HepG2 (cell line): Measurements from ENCODE around the gene CERS5. TPM values are rescaled to one million over a fixed set of nuclear protein-coding genes. Genes with fewer than 3 reads are reported as not detected.

Experiments
- CAMTA2 ChIP-seq: sonication (generic); formaldehyde crosslinking; IDR thresholded peaks from 2 replicates; pipeline ENCODE4 v1.4.0; 2020; ENCODE audit warnings: mild to moderate bottlenecking, missing genetic modification reagents, borderline replicate concordance
- CREB1 ChIP-seq, 2 experiments: fragments of 450-650 bp in 1 of 2; IDR thresholded peaks; 2 replicates each; pipeline ENCODE4 v1.6.1; 2016 to 2017; ENCODE audit warnings: control low read depth in 1 of 2, mild to moderate bottlenecking in 1 of 2, missing compliant biosample characterization in 1 of 2, missing genetic modification characterization in 1 of 2
- EHMT2 ChIP-seq: fragments of 200-600 bp; sonication (generic); IDR thresholded peaks from 2 replicates; pipeline ENCODE4 v1.7.0; 2017; ENCODE audit warnings: antibody characterized with exemption, low read depth, low read length, borderline replicate concordance
- FIP1L1 ChIP-seq: fragments of 200-400 bp; formaldehyde crosslinking; IDR thresholded peaks from 2 replicates; pipeline ENCODE4 v1.6.1; 2018; ENCODE audit warnings: low read depth, mild to moderate bottlenecking, low read length, moderate library complexity, borderline replicate concordance; ENCODE audit not compliant: insufficient read depth
- NFKBIZ ChIP-seq: IDR thresholded peaks from 2 replicates; pipeline ENCODE4 v1.6.1; 2018; ENCODE audit warnings: missing genetic modification reagents, missing compliant biosample characterization
- PAWR ChIP-seq: sonication (generic); formaldehyde crosslinking; IDR thresholded peaks from 2 replicates; pipeline ENCODE4 v1.4.0; 2020; ENCODE audit warnings: missing genetic modification reagents, mild to moderate bottlenecking, borderline replicate concordance
- PCBP1 ChIP-seq: fragments of 200-400 bp; formaldehyde crosslinking; IDR thresholded peaks from 2 replicates; pipeline ENCODE4 v1.6.1; 2017; ENCODE audit warnings: mild to moderate bottlenecking, low read depth, low read length, borderline replicate concordance
- POGZ ChIP-seq: sonication (generic); formaldehyde crosslinking; IDR thresholded peaks from 2 replicates; pipeline ENCODE4 v1.4.0; 2020; ENCODE audit warnings: mild to moderate bottlenecking, missing genetic modification reagents
- REL ChIP-seq: sonication (generic); formaldehyde crosslinking; conservative IDR thresholded peaks from 2 replicates; pipeline ENCODE4 v1.8.0; 2022; ENCODE audit warnings: mild to moderate bottlenecking, missing genetic modification reagents, moderate library complexity
- SOX6 ChIP-seq, 2 experiments: fragments of 450-650 bp in 1 of 2; sonication (generic) in 1 of 2; formaldehyde crosslinking in 1 of 2; IDR thresholded peaks; 2 replicates each; pipeline versions ENCODE4 v1.4.0 to v1.6.1; 2017 to 2020; ENCODE audit warnings: antibody characterized with exemption in 1 of 2, mild to moderate bottlenecking in 1 of 2, missing genetic modification reagents in 1 of 2
- SRF ChIP-seq: IDR thresholded peaks from 2 replicates; pipeline ENCODE4 v1.6.1; 2011; ENCODE audit warnings: mild to moderate bottlenecking, low read depth, low read length, moderate library complexity
- XBP1 ChIP-seq: sonication (generic); formaldehyde crosslinking; IDR thresholded peaks from 2 replicates; pipeline ENCODE4 v1.5.0; 2020; ENCODE audit warnings: missing genetic modification reagents
- ZBTB38 ChIP-seq: sonication (generic); formaldehyde crosslinking; IDR thresholded peaks from 2 replicates; pipeline ENCODE4 v1.5.1; 2020; ENCODE audit warnings: mild to moderate bottlenecking, missing genetic modification reagents
- ZKSCAN1 ChIP-seq: fragments of 150-350 bp; IDR thresholded peaks from 2 replicates; pipeline ENCODE4 v1.6.1; 2014; ENCODE audit warnings: low read length
- ZNF260 ChIP-seq: sonication (generic); formaldehyde crosslinking; IDR thresholded peaks from 2 replicates; pipeline ENCODE4 v1.4.0; 2020; ENCODE audit warnings: missing genetic modification reagents, low read depth, mild to moderate bottlenecking, borderline replicate concordance
- ZNF282 ChIP-seq: fragments of 450-650 bp; IDR thresholded peaks from 2 replicates; pipeline ENCODE4 v1.6.1; 2018; ENCODE audit not compliant: partially characterized antibody
- ZNF460 ChIP-seq: sonication (generic); formaldehyde crosslinking; IDR thresholded peaks from 2 replicates; pipeline ENCODE4 v1.5.1; 2020; ENCODE audit warnings: missing genetic modification reagents, mild to moderate bottlenecking, borderline replicate concordance
- ZNF547 ChIP-seq: sonication (generic); formaldehyde crosslinking; IDR thresholded peaks from 2 replicates; pipeline ENCODE4 v1.5.1; 2020; ENCODE audit warnings: mild to moderate bottlenecking, missing genetic modification reagents
- ZNF615 ChIP-seq: sonication (generic); formaldehyde crosslinking; IDR thresholded peaks from 2 replicates; pipeline ENCODE4 v1.5.0; 2020; ENCODE audit warnings: mild to moderate bottlenecking, missing genetic modification reagents, borderline replicate concordance
- ZNF775 ChIP-seq: sonication (generic); formaldehyde crosslinking; IDR thresholded peaks from 2 replicates; pipeline ENCODE4 v1.4.0; 2020; ENCODE audit warnings: missing genetic modification reagents, mild to moderate bottlenecking, moderate library complexity, borderline replicate concordance
- polyA plus RNA-seq, 8 experiments: library from polyadenylated mRNA; depleted of rRNA in 3 of 8; stranded (reverse) in 7 of 8; unstranded in 1 of 8; fragments of >200 nt; fragmentation: Illumina TruSeq in 4 of 8; extraction: Trizol in 4 of 8; gene quantifications; 2 replicates each; pipeline versions ENCODE4 v1.2.1 to v1.2.3, GENCODE V29; 2011 to 2016; ENCODE audit warnings: low read depth in 4 of 8, missing spikeins in 1 of 8, mixed read lengths in 1 of 8; ENCODE audit not compliant: insufficient read depth in 1 of 8
- total RNA-seq, 5 experiments: library from RNA; depleted of rRNA; stranded (reverse); fragments of >200 nt; fragmentation: Illumina TruSeq; extraction: Trizol; gene quantifications; 2 replicates each; pipeline ENCODE4 v1.2.3, GENCODE V29; 2016; ENCODE audit warnings: low read depth in 1 of 5
- TF ChIP-seq, protein P1 (sequence below): sonication (generic); formaldehyde crosslinking; IDR thresholded peaks from 2 replicates; pipeline ENCODE4 v1.4.0; 2020; ENCODE audit warnings: mild to moderate bottlenecking, missing genetic modification reagents
- TF ChIP-seq, protein P2 (sequence below), 2 experiments: IDR thresholded peaks; 2 replicates each; pipeline ENCODE4 v1.6.1; 2011 to 2012; ENCODE audit warnings: low read length in 2 of 2, borderline replicate concordance in 1 of 2, low read depth in 1 of 2, mild to moderate bottlenecking in 1 of 2, moderate library complexity in 1 of 2
- TF ChIP-seq, protein P3 (sequence below): sonication (generic); formaldehyde crosslinking; IDR thresholded peaks from 2 replicates; pipeline ENCODE4 v1.4.0; 2020; ENCODE audit warnings: missing genetic modification reagents

CERS5 gene
- total and polyA plus RNA-seq, 2 of the 13 experiments (the other 11 are each of a cell fraction or from before 2014, with no cell fraction given), result 22.3 to 48.8 TPM

DNA sequence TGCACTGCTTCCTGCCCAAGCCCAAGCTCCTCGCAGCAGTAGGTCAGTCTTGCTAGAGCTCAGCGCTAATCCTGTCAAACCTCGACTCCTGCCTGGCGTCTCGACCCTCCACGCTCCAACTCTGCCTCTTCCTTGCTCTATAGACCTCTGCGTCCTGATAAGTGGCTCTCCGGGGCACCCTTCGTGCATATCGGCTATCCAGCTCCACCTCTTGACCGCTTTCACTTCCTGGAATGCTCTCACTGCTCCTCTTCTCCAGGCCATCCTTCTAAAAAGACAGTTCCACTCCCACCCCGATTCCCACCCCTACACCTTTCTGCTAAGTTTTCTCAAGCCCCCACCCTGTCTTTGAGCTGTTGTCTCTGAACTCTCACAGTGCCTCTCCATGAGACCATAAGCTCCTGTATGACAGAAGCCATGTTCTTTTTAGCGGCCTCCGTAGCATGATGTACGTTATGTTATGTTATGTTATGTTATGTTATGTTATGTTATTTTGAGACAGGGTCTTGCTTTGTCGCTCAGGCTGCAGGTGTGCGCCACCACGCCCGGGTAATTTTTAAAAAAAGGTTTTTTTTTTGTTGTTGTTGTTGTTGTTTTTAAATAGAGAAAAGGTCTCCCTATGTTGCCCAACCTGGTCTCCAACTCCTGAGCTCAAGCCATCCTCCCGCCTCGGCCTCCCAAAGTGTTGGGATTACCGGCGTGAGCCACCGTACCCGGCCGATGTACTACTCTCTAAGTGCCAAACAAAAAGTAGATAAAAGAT, 54.5 kb downstream of the CERS5 start (continued):
- TF ChIP-seq CAMTA2 (CRISPR knock-in tag) (no peak), XBP1 (CRISPR knock-in tag) (0 out of 2 replicates have a peak, but pooled peaks have one; percentile 64), SOX6 (IDR thresholded peaks at IDR 0.05) (no peak), SOX6 (CRISPR knock-in tag; IDR thresholded peaks at IDR 0.05) (no peak), ZNF615 (CRISPR knock-in tag) (no peak), PCBP1 (no peak), FIP1L1 (no peak), SRF (no peak), ZNF775 (CRISPR knock-in tag) (no peak), ZBTB38 (no peak; the same call in none of the 2 replicates), CREB1 (IDR thresholded peaks at IDR 0.05) (no peak), CREB1 (CRISPR knock-in tag; IDR thresholded peaks at IDR 0.05) (no peak), ZNF260 (no peak), ZKSCAN1 (no peak), EHMT2 (no peak), POGZ (no peak), PAWR (CRISPR knock-in tag) (no peak), ZNF282 (no peak), REL (no peak), ZNF547 (CRISPR knock-in tag) (no peak; the same call in none of the 2 replicates), ZNF460 (CRISPR knock-in tag) (no peak), NFKBIZ (CRISPR knock-in tag) (no peak)
- TF ChIP-seq, protein P1, sequence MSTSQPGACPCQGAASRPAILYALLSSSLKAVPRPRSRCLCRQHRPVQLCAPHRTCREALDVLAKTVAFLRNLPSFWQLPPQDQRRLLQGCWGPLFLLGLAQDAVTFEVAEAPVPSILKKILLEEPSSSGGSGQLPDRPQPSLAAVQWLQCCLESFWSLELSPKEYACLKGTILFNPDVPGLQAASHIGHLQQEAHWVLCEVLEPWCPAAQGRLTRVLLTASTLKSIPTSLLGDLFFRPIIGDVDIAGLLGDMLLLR (CRISPR knock-in tag), result 0 out of 2 replicates have a peak, but pooled peaks have one; percentile 19
- TF ChIP-seq, protein P2, sequence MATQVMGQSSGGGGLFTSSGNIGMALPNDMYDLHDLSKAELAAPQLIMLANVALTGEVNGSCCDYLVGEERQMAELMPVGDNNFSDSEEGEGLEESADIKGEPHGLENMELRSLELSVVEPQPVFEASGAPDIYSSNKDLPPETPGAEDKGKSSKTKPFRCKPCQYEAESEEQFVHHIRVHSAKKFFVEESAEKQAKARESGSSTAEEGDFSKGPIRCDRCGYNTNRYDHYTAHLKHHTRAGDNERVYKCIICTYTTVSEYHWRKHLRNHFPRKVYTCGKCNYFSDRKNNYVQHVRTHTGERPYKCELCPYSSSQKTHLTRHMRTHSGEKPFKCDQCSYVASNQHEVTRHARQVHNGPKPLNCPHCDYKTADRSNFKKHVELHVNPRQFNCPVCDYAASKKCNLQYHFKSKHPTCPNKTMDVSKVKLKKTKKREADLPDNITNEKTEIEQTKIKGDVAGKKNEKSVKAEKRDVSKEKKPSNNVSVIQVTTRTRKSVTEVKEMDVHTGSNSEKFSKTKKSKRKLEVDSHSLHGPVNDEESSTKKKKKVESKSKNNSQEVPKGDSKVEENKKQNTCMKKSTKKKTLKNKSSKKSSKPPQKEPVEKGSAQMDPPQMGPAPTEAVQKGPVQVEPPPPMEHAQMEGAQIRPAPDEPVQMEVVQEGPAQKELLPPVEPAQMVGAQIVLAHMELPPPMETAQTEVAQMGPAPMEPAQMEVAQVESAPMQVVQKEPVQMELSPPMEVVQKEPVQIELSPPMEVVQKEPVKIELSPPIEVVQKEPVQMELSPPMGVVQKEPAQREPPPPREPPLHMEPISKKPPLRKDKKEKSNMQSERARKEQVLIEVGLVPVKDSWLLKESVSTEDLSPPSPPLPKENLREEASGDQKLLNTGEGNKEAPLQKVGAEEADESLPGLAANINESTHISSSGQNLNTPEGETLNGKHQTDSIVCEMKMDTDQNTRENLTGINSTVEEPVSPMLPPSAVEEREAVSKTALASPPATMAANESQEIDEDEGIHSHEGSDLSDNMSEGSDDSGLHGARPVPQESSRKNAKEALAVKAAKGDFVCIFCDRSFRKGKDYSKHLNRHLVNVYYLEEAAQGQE (IDR thresholded peaks at IDR 0.05; ENCODE audit: borderline replicate concordance in 1 of 2, low read depth in 1 of 2, low read length in 2 of 2), result no peak
- TF ChIP-seq, protein P3, sequence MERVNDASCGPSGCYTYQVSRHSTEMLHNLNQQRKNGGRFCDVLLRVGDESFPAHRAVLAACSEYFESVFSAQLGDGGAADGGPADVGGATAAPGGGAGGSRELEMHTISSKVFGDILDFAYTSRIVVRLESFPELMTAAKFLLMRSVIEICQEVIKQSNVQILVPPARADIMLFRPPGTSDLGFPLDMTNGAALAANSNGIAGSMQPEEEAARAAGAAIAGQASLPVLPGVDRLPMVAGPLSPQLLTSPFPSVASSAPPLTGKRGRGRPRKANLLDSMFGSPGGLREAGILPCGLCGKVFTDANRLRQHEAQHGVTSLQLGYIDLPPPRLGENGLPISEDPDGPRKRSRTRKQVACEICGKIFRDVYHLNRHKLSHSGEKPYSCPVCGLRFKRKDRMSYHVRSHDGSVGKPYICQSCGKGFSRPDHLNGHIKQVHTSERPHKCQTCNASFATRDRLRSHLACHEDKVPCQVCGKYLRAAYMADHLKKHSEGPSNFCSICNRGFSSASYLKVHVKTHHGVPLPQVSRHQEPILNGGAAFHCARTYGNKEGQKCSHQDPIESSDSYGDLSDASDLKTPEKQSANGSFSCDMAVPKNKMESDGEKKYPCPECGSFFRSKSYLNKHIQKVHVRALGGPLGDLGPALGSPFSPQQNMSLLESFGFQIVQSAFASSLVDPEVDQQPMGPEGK, result no peak
